Caco-2 (cell line): ENCODE data around the gene HIVEP3. TPM values are rescaled to one million over a fixed set of nuclear protein-coding genes. Genes with fewer than 3 reads are reported as not detected.

Experiments
- BruUV-seq: library from RNA; stranded (reverse); fragments of 400-500 nt; replicated peaks from 2 replicates; lab custom pipeline; 2021; lab: Mats Ljungman, UMichigan
- CTCF ChIA-PET: fragments of 300-600 bp; sonication (Branson Sonifier 250); formaldehyde crosslinking; loops from one replicate; lab custom pipeline; 2022; ENCODE audit warnings: antibody characterized with exemption; lab: Charles Lee
- POLR2A ChIA-PET: fragments of 300-600 bp; sonication (Branson Sonifier 250); formaldehyde crosslinking; loops from one replicate; lab custom pipeline; 2022; ENCODE audit warnings: antibody characterized with exemption; lab: Charles Lee
- DNase-seq, 2 experiments: peaks; one replicate each; pipeline versions ENCODE4 v3.0.0 to v3.0.0-alpha.2; 2020 to 2022
- H3K27me3 ChIP-seq: replicated peaks from 2 replicates; pipeline ENCODE4 v1.6.0; 2011; ENCODE audit warnings: low read length; ENCODE audit not compliant: control insufficient read depth, insufficient read depth
- H3K36me3 ChIP-seq: 2 replicates; pipeline ENCODE4 v1.5.1; 2011; ENCODE audit warnings: low read length; ENCODE audit not compliant: control insufficient read depth, insufficient read depth
- H3K4me1 ChIP-seq: fragments of 250-450 bp; sonication (Bioruptor Pico); 2 replicates; pipeline ENCODE4 v1.5.1; 2020; ENCODE audit warnings: mild to moderate bottlenecking
- H3K4me3 ChIP-seq: 2 replicates; pipeline ENCODE4 v1.5.1; 2011; ENCODE audit warnings: low read depth, mild to moderate bottlenecking, control low read depth, low read length
- H3K9me3 ChIP-seq: fragments of 250-450 bp; sonication (Bioruptor Pico); 2 replicates; pipeline ENCODE4 v1.5.1; 2020; ENCODE audit warnings: mild to moderate bottlenecking, moderate library complexity
- H3K27ac Mint-ChIP-seq: one replicate; pipeline ENCODE4 v1.8.0; 2022; ENCODE audit warnings: mixed read lengths; ENCODE audit not compliant: unreplicated experiment
- H3K27me3 Mint-ChIP-seq: one replicate; pipeline ENCODE4 v1.8.0; 2022; ENCODE audit warnings: mixed read lengths; ENCODE audit not compliant: insufficient read depth, unreplicated experiment
- H3K36me3 Mint-ChIP-seq: one replicate; pipeline ENCODE4 v1.8.0; 2022; ENCODE audit warnings: mild to moderate bottlenecking, mixed read lengths; ENCODE audit not compliant: insufficient read depth, unreplicated experiment
- H3K4me1 Mint-ChIP-seq: one replicate; pipeline ENCODE4 v1.8.0; 2022; ENCODE audit warnings: low read depth, mixed read lengths; ENCODE audit not compliant: unreplicated experiment
- H3K4me3 Mint-ChIP-seq: one replicate; pipeline ENCODE4 v1.8.0; 2022; ENCODE audit warnings: mild to moderate bottlenecking, moderate library complexity, mixed read lengths; ENCODE audit not compliant: unreplicated experiment
- H3K9me3 Mint-ChIP-seq: one replicate; pipeline ENCODE4 v1.8.0; 2022; ENCODE audit warnings: mixed read lengths; ENCODE audit not compliant: unreplicated experiment
- CTCF ChIP-seq, 2 experiments: fragments of 200-600 bp in 1 of 2; IDR thresholded peaks; 1 replicate in 1 of 2; 2 replicates in 1 of 2; pipeline versions ENCODE4 v1.5.1 to v1.8.0; 2011 to 2022; ENCODE audit warnings: antibody characterized with exemption in 1 of 2, control low read depth in 1 of 2, inconsistent platforms in 1 of 2, low read depth in 1 of 2, low read length in 1 of 2, mild to moderate bottlenecking in 1 of 2, moderate library complexity in 1 of 2; ENCODE audit not compliant: insufficient read depth in 1 of 2, severe bottlenecking in 1 of 2, unreplicated experiment in 1 of 2
- intact Hi-C: fragments of 100-400 bp; cut with micrococcal nuclease; formaldehyde crosslinking; loops from one replicate; pipeline ENCODE4 v1.10.0; 2022; ENCODE audit not compliant: unreplicated experiment
- total RNA-seq: library from RNA; stranded (reverse); gene quantifications from 2 replicates; pipeline ENCODE4 v1.2.3, GENCODE V29; 2022

HIVEP3 gene
- total RNA-seq, 1 experiment from 2014 or later: 0.25 TPM

- DNase-seq: no peak
- no peaks in the 10 kb centered on the region for H3K9me3 Mint-ChIP-seq
- Histone ChIP-seq H3K9me3 (no peaks in the 10 kb centered on the region), H3K36me3 (no peaks in the 10 kb centered on the region), H3K4me3 (no peak overlapping the region), H3K27me3 (no peaks in the 10 kb centered on the region), H3K4me1 (no peaks in the 10 kb centered on the region)
- intact Hi-C loops: no loop called here
- TF ChIP-seq CTCF (IDR thresholded peaks at IDR 0.05; ENCODE audit: insufficient read depth in 1 of 2, low read depth in 1 of 2, low read length in 1 of 2, severe bottlenecking in 1 of 2, unreplicated experiment in 1 of 2): no peak
- no peak overlapping the region for H3K4me3 Mint-ChIP-seq
- ChIA-PET POLR2A (no interaction called here), CTCF (no interaction called here)
- BruUV-seq: no TSS peak
- H3K27me3 Mint-ChIP-seq: peaks cover 9% of the 10 kb centered on the region
- no peaks in the 10 kb centered on the region for H3K36me3 Mint-ChIP-seq
- H3K4me1 Mint-ChIP-seq: no peaks in the 10 kb centered on the region
- no peak overlapping the region for H3K27ac Mint-ChIP-seq
Measured at GRCh38 chr1:41713141-41713540, 205.6 kb downstream of the HIVEP3 start.

- H3K9me3 ChIP-seq: no peaks in the 10 kb centered on the region
- intact Hi-C loops: no loop called here
- H3K36me3 ChIP-seq: no peaks in the 10 kb centered on the region
- CTCF ChIA-PET: no interaction called here
- H3K27me3 ChIP-seq: no peaks in the 10 kb centered on the region
- Mint-ChIP-seq H3K4me3 (no peak overlapping the region), H3K27ac (no peak overlapping the region), H3K27me3 (peaks cover 9% of the 10 kb centered on the region), H3K9me3 (no peaks in the 10 kb centered on the region), H3K4me1 (no peaks in the 10 kb centered on the region), H3K36me3 (no peaks in the 10 kb centered on the region)
- BruUV-seq: no TSS peak
- TF ChIP-seq CTCF (IDR thresholded peaks at IDR 0.05; ENCODE audit: insufficient read depth in 1 of 2, low read depth in 1 of 2, low read length in 1 of 2, severe bottlenecking in 1 of 2, unreplicated experiment in 1 of 2): no peak
- no peak for DNase-seq
- H3K4me1 ChIP-seq: no peaks in the 10 kb centered on the region
- POLR2A ChIA-PET: no interaction called here
- H3K4me3 ChIP-seq: no peak overlapping the region
Measured at GRCh38 chr1:41712695-41713094, 206.0 kb downstream of the HIVEP3 start.

GRCh38 chr1:41712081-41712480, 206.6 kb downstream of the HIVEP3 start:
- Histone ChIP-seq H3K9me3 (no peaks in the 10 kb centered on the region), H3K4me3 (no peak overlapping the region), H3K27me3 (no peaks in the 10 kb centered on the region), H3K4me1 (no peaks in the 10 kb centered on the region), H3K36me3 (no peaks in the 10 kb centered on the region)
- H3K4me3 Mint-ChIP-seq: no peak overlapping the region
- H3K36me3 Mint-ChIP-seq: no peaks in the 10 kb centered on the region
- intact Hi-C loops: no loop called here
- H3K27me3 Mint-ChIP-seq: peaks cover 9% of the 10 kb centered on the region
- H3K9me3 Mint-ChIP-seq: no peaks in the 10 kb centered on the region
- BruUV-seq: no TSS peak
- no peaks in the 10 kb centered on the region for H3K4me1 Mint-ChIP-seq
- DNase-seq: no peak
- H3K27ac Mint-ChIP-seq: no peak overlapping the region
- CTCF ChIA-PET: no interaction called here
- no peak for TF ChIP-seq CTCF (IDR thresholded peaks at IDR 0.05; ENCODE audit: insufficient read depth in 1 of 2, low read depth in 1 of 2, low read length in 1 of 2, severe bottlenecking in 1 of 2, unreplicated experiment in 1 of 2)
- POLR2A ChIA-PET: no interaction called here
